C4-2B (cell line): ENCODE results near the gene ARHGEF12.

Source experiments
- H3K27ac ChIP-seq: fragments of 450-650 bp; 2 replicates; pipeline ENCODE4 v1.5.1; 2017
- CTCF ChIP-seq: fragments of 450-650 bp; conservative IDR thresholded peaks from 2 replicates; pipeline ENCODE4 v1.5.1; 2017; ENCODE audit warnings: mild to moderate bottlenecking
- ZFX ChIP-seq: fragments of 450-650 bp; IDR thresholded peaks from 2 replicates; pipeline ENCODE4 v1.6.1; 2017

The ARHGEF12 gene

GRCh38 chr11:120354779-120355178 is 18.6 kb downstream of the ARHGEF12 start:
- no peak overlapping the region for H3K27ac ChIP-seq
- TF ChIP-seq ZFX, result no peak

- no peak overlapping the region for H3K27ac ChIP-seq
Observed at GRCh38 chr11:120357620-120358019, 21.4 kb downstream of the ARHGEF12 start.

GRCh38 chr11:120358729-120359128 is 22.5 kb downstream of the ARHGEF12 start:
- no peak overlapping the region for H3K27ac ChIP-seq
- TF ChIP-seq CTCF (no peak), ZFX (no peak)

More at GRCh38 chr11:120357620-120358019, 21.4 kb downstream of the ARHGEF12 start:
- TF ChIP-seq ZFX (no peak), CTCF (no peak)

GRCh38 chr11:120363436-120363835 is 27.2 kb downstream of the ARHGEF12 start:
- H3K27ac ChIP-seq, result no peak overlapping the region
- TF ChIP-seq ZFX, result no peak
- TF ChIP-seq CTCF, result no peak

- TF ChIP-seq CTCF (no peak), ZFX (no peak)
- no peak overlapping the region for H3K27ac ChIP-seq
Observed at GRCh38 chr11:120365512-120365911, 29.3 kb downstream of the ARHGEF12 start.

- H3K27ac ChIP-seq, result no peak overlapping the region
- TF ChIP-seq ZFX, result no peak
- TF ChIP-seq CTCF, result no peak
Observed at GRCh38 chr11:120372296-120372695, 36.1 kb downstream of the ARHGEF12 start.

- no peak overlapping the region for H3K27ac ChIP-seq
- no peak for TF ChIP-seq ZFX
Observed at GRCh38 chr11:120375076-120375475, 38.9 kb downstream of the ARHGEF12 start.

- no peak for TF ChIP-seq CTCF
- TF ChIP-seq ZFX, result no peak
- no peak overlapping the region for H3K27ac ChIP-seq
Observed at GRCh38 chr11:120376547-120377182, 40.5 kb downstream of the ARHGEF12 start.
